PC-3 (cell line): ENCODE results near the gene STK32C. TPM values are rescaled to one million over a fixed set of nuclear protein-coding genes. Genes with fewer than 3 reads are reported as not detected.

Experiments
- ATAC-seq: fragments of 200-7000 bp; cut with Tn5 transposase; 2 replicates; pipeline ENCODE4 v1.9.1; 2020; ENCODE audit warnings: mild to moderate bottlenecking, moderate library complexity
- BruUV-seq: library from RNA; stranded (reverse); fragments of 400-500 nt; replicated peaks from 2 replicates; lab custom pipeline; 2021; lab: Mats Ljungman, UMichigan
- CTCF ChIA-PET: fragments of 300-600 bp; sonication (Branson Sonifier 250); formaldehyde crosslinking; loops from one replicate; lab custom pipeline; 2022; ENCODE audit warnings: antibody characterized with exemption; lab: Charles Lee
- POLR2A ChIA-PET: fragments of 300-600 bp; sonication (Branson Sonifier 250); formaldehyde crosslinking; loops from one replicate; lab custom pipeline; 2022; ENCODE audit warnings: antibody characterized with exemption; ENCODE audit not compliant: unreplicated experiment; lab: Charles Lee
- DNase-seq: peaks from one replicate; pipeline ENCODE4 v3.0.0-alpha.2; 2015
- H2AFZ ChIP-seq: fragments of 300-600 bp; sonication (generic); 2 replicates; pipeline ENCODE4 v1.6.0; 2016; ENCODE audit warnings: antibody characterized with exemption, low read length
- H3F3A ChIP-seq: fragments of 300-600 bp; sonication (generic); one replicate; pipeline ENCODE4 v1.6.0; 2017; ENCODE audit warnings: antibody characterized with exemption, low read length, control low read depth, mild to moderate bottlenecking; ENCODE audit not compliant: unreplicated experiment
- H3K27ac ChIP-seq: fragments of 300-600 bp; sonication (generic); 2 replicates; pipeline ENCODE4 v1.5.1; 2016; ENCODE audit warnings: mild to moderate bottlenecking, low read length
- H3K27me3 ChIP-seq: fragments of 300-600 bp; sonication (generic); 2 replicates; pipeline ENCODE4 v1.6.1; 2016; ENCODE audit warnings: low read length, mixed read lengths
- H3K36me3 ChIP-seq: fragments of 300-600 bp; sonication (generic); 2 replicates; pipeline ENCODE4 v1.6.1; 2016; ENCODE audit warnings: low read depth, mixed run types, low read length, mixed read lengths
- H3K4me1 ChIP-seq: fragments of 300-600 bp; sonication (generic); 2 replicates; pipeline ENCODE4 v1.5.1; 2016; ENCODE audit warnings: low read length; ENCODE audit not compliant: insufficient read depth
- H3K4me2 ChIP-seq: fragments of 300-600 bp; sonication (generic); 2 replicates; pipeline ENCODE4 v1.6.0; 2016; ENCODE audit warnings: low read length
- H3K4me3 ChIP-seq: fragments of 300-600 bp; sonication (generic); 2 replicates; pipeline ENCODE4 v1.5.1; 2016; ENCODE audit warnings: mild to moderate bottlenecking, low read length, mixed read lengths
- H3K79me2 ChIP-seq: fragments of 300-600 bp; sonication (generic); 2 replicates; pipeline ENCODE4 v1.6.1; 2017; ENCODE audit warnings: low read length, mixed read lengths
- H3K9ac ChIP-seq: fragments of 300-600 bp; sonication (generic); 2 replicates; pipeline ENCODE4 v1.6.0; 2016; ENCODE audit warnings: mild to moderate bottlenecking, low read length
- H3K9me2 ChIP-seq: fragments of 300-600 bp; sonication (generic); replicated peaks from 2 replicates; pipeline ENCODE4 v1.6.1; 2016; ENCODE audit warnings: mixed run types, low read length, mixed read lengths
- H3K9me3 ChIP-seq: fragments of 300-600 bp; sonication (generic); 2 replicates; pipeline ENCODE4 v1.6.1; 2016; ENCODE audit warnings: low read length, mixed read lengths
- H4K20me1 ChIP-seq: fragments of 300-600 bp; sonication (generic); 2 replicates; pipeline ENCODE4 v1.6.1; 2016; ENCODE audit warnings: low read length, mixed read lengths
- EZH2 ChIP-seq: fragments of 300-600 bp; sonication (generic); IDR thresholded peaks from one replicate; pipeline ENCODE4 v1.6.1; 2017; ENCODE audit warnings: antibody characterized with exemption, mild to moderate bottlenecking, low read length; ENCODE audit not compliant: unreplicated experiment
- EZH2phosphoT487 ChIP-seq: fragments of 300-600 bp; sonication (generic); IDR thresholded peaks from 2 replicates; pipeline ENCODE4 v1.6.1; 2018; ENCODE audit warnings: mild to moderate bottlenecking, antibody characterized with exemption, low read length, borderline replicate concordance
- intact Hi-C: fragments of 100-400 bp; cut with micrococcal nuclease; formaldehyde crosslinking; loops from 2 replicates; pipeline ENCODE4 v1.9.0; 2023
- total RNA-seq: library from RNA; depleted of rRNA; stranded (reverse); fragments of >200 nt; gene quantifications from 2 replicates; pipeline ENCODE4 v1.2.3, GENCODE V29; 2014
- TF ChIP-seq, protein P1 (sequence below): fragments of 300-600 bp; sonication (generic); conservative IDR thresholded peaks from 2 replicates; pipeline ENCODE4 v1.5.1; 2017; ENCODE audit warnings: antibody characterized with exemption, low read depth, mild to moderate bottlenecking, low read length

The STK32C gene
- total RNA-seq, 1 experiment from 2014 or later: 28.3 TPM

GRCh38 chr10:132311338-132311939 lies 3.7 kb upstream of the STK32C start:
- H3K4me2 ChIP-seq: no peak overlapping the region
- BruUV-seq: no TSS peak
- H3K27me3 ChIP-seq: no peaks in the 10 kb centered on the region
- ChIA-PET POLR2A (no interaction called here), CTCF (no interaction called here)
- no peaks in the 10 kb centered on the region for H3K36me3 ChIP-seq
- H3K27ac ChIP-seq: no peak overlapping the region
- H3K4me3 ChIP-seq: no peak overlapping the region
- H3K4me1 ChIP-seq: peaks cover 5% of the 10 kb centered on the region; the same call in 1 of the 2 replicates
- H3K9me3 ChIP-seq: no peaks in the 10 kb centered on the region
- ATAC-seq (no peak), DNase-seq (no peak)
- H3K9ac ChIP-seq: no peak overlapping the region
- intact Hi-C loops: no loop called here
- TF ChIP-seq, protein P1, sequence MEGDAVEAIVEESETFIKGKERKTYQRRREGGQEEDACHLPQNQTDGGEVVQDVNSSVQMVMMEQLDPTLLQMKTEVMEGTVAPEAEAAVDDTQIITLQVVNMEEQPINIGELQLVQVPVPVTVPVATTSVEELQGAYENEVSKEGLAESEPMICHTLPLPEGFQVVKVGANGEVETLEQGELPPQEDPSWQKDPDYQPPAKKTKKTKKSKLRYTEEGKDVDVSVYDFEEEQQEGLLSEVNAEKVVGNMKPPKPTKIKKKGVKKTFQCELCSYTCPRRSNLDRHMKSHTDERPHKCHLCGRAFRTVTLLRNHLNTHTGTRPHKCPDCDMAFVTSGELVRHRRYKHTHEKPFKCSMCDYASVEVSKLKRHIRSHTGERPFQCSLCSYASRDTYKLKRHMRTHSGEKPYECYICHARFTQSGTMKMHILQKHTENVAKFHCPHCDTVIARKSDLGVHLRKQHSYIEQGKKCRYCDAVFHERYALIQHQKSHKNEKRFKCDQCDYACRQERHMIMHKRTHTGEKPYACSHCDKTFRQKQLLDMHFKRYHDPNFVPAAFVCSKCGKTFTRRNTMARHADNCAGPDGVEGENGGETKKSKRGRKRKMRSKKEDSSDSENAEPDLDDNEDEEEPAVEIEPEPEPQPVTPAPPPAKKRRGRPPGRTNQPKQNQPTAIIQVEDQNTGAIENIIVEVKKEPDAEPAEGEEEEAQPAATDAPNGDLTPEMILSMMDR: no peak
- TF ChIP-seq EZH2 (no peak), EZH2phosphoT487 (no peak)
- H4K20me1 ChIP-seq: no peaks in the 10 kb centered on the region
- H2AFZ ChIP-seq: no peak overlapping the region
- H3K9me2 ChIP-seq: no peaks in the 10 kb centered on the region
- peaks cover 4% of the 10 kb centered on the region; the same call in 1 of the 2 replicates for H3K79me2 ChIP-seq
- H3F3A ChIP-seq: no peaks in the 10 kb centered on the region

DNA sequence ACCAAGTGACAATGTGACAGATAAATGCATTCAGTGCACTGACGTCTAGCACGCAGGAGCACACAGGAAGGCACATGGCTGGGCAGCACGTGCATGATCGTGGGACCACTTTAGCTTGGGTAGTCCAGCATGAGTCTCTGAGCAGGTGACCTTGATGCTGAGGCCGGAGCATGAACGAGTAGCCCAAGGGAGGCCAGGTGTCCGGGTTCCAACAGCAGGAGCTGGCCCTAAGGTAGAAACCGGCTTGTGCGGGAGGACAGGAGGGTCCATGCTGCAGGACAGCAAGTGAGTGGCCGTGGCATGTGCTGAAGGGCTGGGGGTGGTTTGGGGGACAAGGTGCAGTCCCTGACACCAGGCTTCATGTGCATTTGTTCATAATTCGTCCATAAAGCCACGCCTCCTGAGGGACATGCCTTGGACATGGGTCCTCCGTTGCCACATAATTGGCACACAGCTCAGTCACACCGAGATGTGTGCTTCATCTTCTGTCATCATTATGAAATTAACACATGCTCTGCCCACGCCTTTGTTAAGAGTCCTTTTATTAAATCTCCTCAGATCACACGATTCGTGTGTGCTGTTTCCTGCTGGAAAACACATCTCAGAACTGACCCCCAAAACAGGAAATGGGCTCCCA lies 3.1 kb upstream of the STK32C start:
- no TSS peak for BruUV-seq
- no peak for DNase-seq
- no peak overlapping the region for H2AFZ ChIP-seq
- ATAC-seq: no peak
- H3F3A ChIP-seq: no peaks in the 10 kb centered on the region
- peaks cover 5% of the 10 kb centered on the region; the same call in 1 of the 2 replicates for H3K4me1 ChIP-seq
- H3K9me3 ChIP-seq: no peaks in the 10 kb centered on the region
- no peak overlapping the region for H3K9ac ChIP-seq
- no peak overlapping the region for H3K4me3 ChIP-seq
- H3K79me2 ChIP-seq: peaks cover 10% of the 10 kb centered on the region; the same call in 1 of the 2 replicates
- no peaks in the 10 kb centered on the region for H3K9me2 ChIP-seq
- H3K4me2 ChIP-seq: no peak overlapping the region
- ChIA-PET CTCF (no interaction called here), POLR2A (no interaction called here)
- TF ChIP-seq EZH2phosphoT487 (no peak), EZH2 (no peak)
- TF ChIP-seq, protein P1: no peak
- intact Hi-C loops: no loop called here
- no peaks in the 10 kb centered on the region for H3K27me3 ChIP-seq
- no peak overlapping the region for H3K27ac ChIP-seq
- no peaks in the 10 kb centered on the region for H3K36me3 ChIP-seq
- H4K20me1 ChIP-seq: no peaks in the 10 kb centered on the region
